HG03442 (cell line): Measurements from ENCODE around the gene BORCS8.
A peak's percentile ranks its signal among the peaks of the same experiment; 100 is the strongest.

Experiments
- ATAC-seq: cut with Tn5 transposase; IDR thresholded peaks from one replicate; pipeline ENCODE4 v1.9.1; 2021; ENCODE audit warnings: mild to moderate bottlenecking, moderate library complexity; ENCODE audit not compliant: unreplicated experiment

The BORCS8 gene

GRCh38 chr19:19214892-19215291, 22.9 kb upstream of the BORCS8 start:
- ATAC-seq = no peak

- ATAC-seq = no peak
Measured at GRCh38 chr19:19214159-19214490, 22.2 kb upstream of the BORCS8 start.

GRCh38 chr19:19213426-19214158, 21.6 kb upstream of the BORCS8 start:
- no peak for ATAC-seq

GRCh38 chr19:19212916-19213315, 21.0 kb upstream of the BORCS8 start:
- ATAC-seq = no peak

GRCh38 chr19:19211499-19212420, 19.8 kb upstream of the BORCS8 start, which contains the start of gene NCAN:
Gene NCAN, plus strand, starts transcription at chr19:19211958. Its CDS starts 4,996 bp downstream, at chr19:19216954.
- ATAC-seq = no peak

- ATAC-seq = no peak
Measured at GRCh38 chr19:19209372-19209771, 17.4 kb upstream of the BORCS8 start.

GRCh38 chr19:19207637-19208572, 16.0 kb upstream of the BORCS8 start:
- no peak for ATAC-seq

GRCh38 chr19:19206938-19207337, 15.0 kb upstream of the BORCS8 start:
- ATAC-seq = no peak

- ATAC-seq = no peak
Measured at GRCh38 chr19:19205416-19206410, 13.8 kb upstream of the BORCS8 start.

- ATAC-seq = no peak
Measured at GRCh38 chr19:19204181-19204580, 12.2 kb upstream of the BORCS8 start.

GRCh38 chr19:19203012-19203856, 11.3 kb upstream of the BORCS8 start, which contains the start of gene NR2C2AP:
Gene NR2C2AP, minus strand, starts transcription at chr19:19203414. Its CDS starts 354 bp downstream, at chr19:19203060.
- peak; percentile 70 for ATAC-seq

GRCh38 chr19:19202707-19203011, 10.7 kb upstream of the BORCS8 start:
- no peak for ATAC-seq

GRCh38 chr19:19201697-19202630, 10.0 kb upstream of the BORCS8 start:
- ATAC-seq = no peak

- no peak for ATAC-seq
Measured at GRCh38 chr19:19193926-19194325, 2.0 kb upstream of the BORCS8 start.

GRCh38 chr19:19192910-19193423, 1.0 kb upstream of the BORCS8 start:
- no peak for ATAC-seq

GRCh38 chr19:19191768-19192077, 229 bp downstream of the BORCS8 start:
- ATAC-seq = no peak

- ATAC-seq = no peak
Measured at GRCh38 chr19:19186742-19187141, 5.2 kb downstream of the BORCS8 start.
